Measurements from ENCODE around the gene NTM.

- TF ChIP-seq SUZ12 (IDR thresholded peaks at IDR 0.05) (no peak), SP1 (IDR thresholded peaks at IDR 0.05) (no peak), BHLHE40 (IDR thresholded peaks at IDR 0.05; ENCODE audit: borderline replicate concordance) (no peak), TARDBP (IDR thresholded peaks at IDR 0.05) (no peak), ELF4 (IDR thresholded peaks at IDR 0.05) (no peak), CTBP1 (IDR thresholded peaks at IDR 0.05; ENCODE audit: borderline replicate concordance) (no peak), L3MBTL2 (conservative IDR thresholded peaks at IDR 0.05) (no peak)
These were observed 518.7 kb downstream of the NTM start for GRCh38 chr11:131889146-131889577.
